ENCODE data around the gene KIF14. TPM values are rescaled to one million over a fixed set of nuclear protein-coding genes. Genes with fewer than 3 reads are reported as not detected.

Gene KIF14
- total and polyA plus RNA-seq, 2 of the 8 experiments (the other 6 are each of a cell fraction or from before 2014, with no cell fraction given), result 2.6 to 23.3 TPM

DNA sequence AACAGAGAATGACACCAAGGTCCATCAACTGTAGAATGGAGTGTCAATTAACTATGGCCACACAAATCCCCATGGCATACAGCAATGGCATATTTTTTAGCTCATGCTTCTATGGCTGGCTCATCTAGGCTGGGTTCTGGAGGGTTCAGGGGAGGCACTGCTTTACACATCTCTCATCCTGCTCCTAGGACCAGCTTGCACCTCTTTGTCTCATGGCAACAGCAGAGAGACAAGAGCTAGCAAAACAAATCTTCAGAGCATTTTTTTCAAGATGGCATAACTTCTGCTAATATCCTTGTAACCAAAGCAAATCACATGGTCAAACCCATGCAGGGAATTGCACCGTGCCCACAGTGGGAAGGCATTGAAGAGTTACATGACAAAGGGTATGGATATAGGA is 82.4 kb downstream of the KIF14 start (continued):
- TF ChIP-seq SIX5 (IDR thresholded peaks at IDR 0.05; ENCODE audit: low read depth, low read length), result no peak

All from H1 (cell line).